ENCODE measurements around the gene ELOVL6. TPM values are rescaled to one million over a fixed set of nuclear protein-coding genes. Genes with fewer than 3 reads are reported as not detected.

The ELOVL6 gene
- total and polyA plus RNA-seq, 3 experiments from 2014 or later: 3.9 to 5.5 (median 4.3) TPM

DNA sequence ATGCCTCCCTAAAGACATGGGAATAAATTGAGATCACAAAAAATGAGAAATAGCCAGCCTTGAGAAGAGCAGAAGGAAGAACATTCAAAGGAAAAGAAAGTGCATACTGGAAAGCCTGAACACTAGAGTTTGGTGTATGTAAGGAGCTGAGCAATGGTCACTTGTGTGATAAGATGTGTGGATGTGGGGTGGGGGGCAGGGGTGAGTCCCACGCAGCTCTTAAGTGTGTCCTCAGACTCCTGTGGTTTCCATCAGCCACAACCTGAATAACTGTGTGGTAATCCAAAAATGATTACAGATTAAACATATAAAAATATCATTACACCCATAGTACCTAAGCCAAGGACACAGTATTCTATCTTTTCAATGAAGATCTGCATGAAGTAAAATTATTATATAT, 59.9 kb downstream of the ELOVL6 start:
- no peak for DNase-seq
- no peaks in the 10 kb centered on the region for H3K9me3 ChIP-seq (ENCODE audit: low read length)
- POLR2A ChIA-PET: no interaction called here
- peaks cover 0 to 3% (median 0%) of the 10 kb centered on the region in 3 donors for H3K36me3 Mint-ChIP-seq
- H3K4me3 ChIP-seq (ENCODE audit: low read length): no peak overlapping the region
- no peaks in the 10 kb centered on the region for H3K27me3 ChIP-seq (ENCODE audit: insufficient read depth, low read length, poor library complexity, severe bottlenecking)
- CTCF ChIA-PET: interaction anchor here (0.9 kb wide), 1 partner anchor 27 kb away, joined by 3 read pairs; no protein-coding TSS in a partner anchor
- no peak overlapping the region for H3K27ac ChIP-seq (ENCODE audit: low read depth, low read length)
- H3K27me3 Mint-ChIP-seq: peaks cover 4% of the 10 kb centered on the region in 2 donors
- no peaks in the 10 kb centered on the region for H3K36me3 ChIP-seq (ENCODE audit: insufficient read depth, low read length)
- no peak overlapping the region for H3K27ac Mint-ChIP-seq
- no peaks in the 10 kb centered on the region for H3K4me1 Mint-ChIP-seq
- no peak overlapping the region for H3K4me3 Mint-ChIP-seq
- H3K4me1 ChIP-seq (ENCODE audit: insufficient read depth, low read length): no peaks in the 10 kb centered on the region
- H3K9me3 Mint-ChIP-seq: no peaks in the 10 kb centered on the region

- Mint-ChIP-seq H3K27me3 (peaks cover 4% of the 10 kb centered on the region in 2 donors), H3K36me3 (peaks cover 0 to 3% (median 0%) of the 10 kb centered on the region in 3 donors), H3K4me3 (no peak overlapping the region), H3K9me3 (no peaks in the 10 kb centered on the region), H3K27ac (peak overlapping the region in 1 of 8 donors; percentile 23), H3K4me1 (peaks cover 0 to 2% (median 0%) of the 10 kb centered on the region in 3 donors)
- H3K36me3 ChIP-seq (ENCODE audit: insufficient read depth, low read length): no peaks in the 10 kb centered on the region
- no peaks in the 10 kb centered on the region for H3K4me1 ChIP-seq (ENCODE audit: insufficient read depth, low read length)
- H3K27ac ChIP-seq (ENCODE audit: low read depth, low read length): no peak overlapping the region
- no peak overlapping the region for H3K4me3 ChIP-seq (ENCODE audit: low read length)
- POLR2A ChIA-PET: no interaction called here
- no peaks in the 10 kb centered on the region for H3K27me3 ChIP-seq (ENCODE audit: insufficient read depth, low read length, poor library complexity, severe bottlenecking)
- no peak for DNase-seq
- H3K9me3 ChIP-seq (ENCODE audit: low read length): no peaks in the 10 kb centered on the region
- CTCF ChIA-PET: no interaction called here
These were observed 60.6 kb downstream of the ELOVL6 start for GRCh38 chr4:110137829-110138228.

DNA sequence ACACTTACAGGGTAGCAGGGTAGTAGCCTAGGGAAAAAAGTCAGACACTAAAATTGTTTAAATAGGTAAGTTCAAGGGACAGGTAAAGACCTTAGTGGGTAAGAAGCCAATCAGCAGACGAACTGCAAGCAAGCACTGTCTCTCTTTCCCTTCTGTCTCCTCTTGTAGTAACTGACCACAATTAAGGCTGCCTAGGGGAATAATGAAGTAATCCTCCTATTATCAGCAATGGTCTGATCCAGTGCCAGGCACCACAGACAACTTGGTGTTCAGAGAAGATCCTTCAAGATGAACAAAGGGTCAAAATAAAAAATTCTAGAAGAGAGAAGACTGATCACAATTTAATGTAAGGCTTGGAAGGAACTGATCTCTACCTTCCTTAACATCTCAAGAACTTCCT, 62.9 kb downstream of the ELOVL6 start:
- H3K27me3 Mint-ChIP-seq: peaks cover 0 to 4% of the 10 kb centered on the region in 2 donors
- no peaks in the 10 kb centered on the region for H3K9me3 Mint-ChIP-seq

DNA sequence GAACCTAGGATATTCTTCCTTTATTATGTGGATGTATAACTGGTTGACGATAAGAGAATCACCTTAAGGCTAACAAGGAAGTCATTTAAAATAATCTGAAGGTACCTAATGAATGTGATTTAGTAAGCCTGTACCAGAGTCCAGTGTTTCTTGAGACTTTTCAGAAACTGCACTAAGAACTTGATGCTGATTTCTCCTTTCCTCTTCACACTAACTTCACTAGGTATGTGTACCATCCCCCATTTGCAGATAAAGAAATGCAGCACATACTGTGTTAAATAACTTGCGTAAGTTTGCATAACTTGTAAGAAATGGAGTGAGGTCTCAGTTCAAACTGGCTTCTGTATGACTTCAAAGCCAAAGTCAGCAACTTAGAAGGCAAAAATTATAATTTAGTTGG, 63.3 kb downstream of the ELOVL6 start:
- H3K27ac ChIP-seq (ENCODE audit: low read depth, low read length): no peak overlapping the region
- DNase-seq: no peak

More for the DNA sequence above, 62.9 kb downstream of the ELOVL6 start:
- Histone ChIP-seq H3K9me3 (ENCODE audit: low read length) (no peaks in the 10 kb centered on the region), H3K4me1 (ENCODE audit: insufficient read depth, low read length) (no peaks in the 10 kb centered on the region), H3K36me3 (ENCODE audit: insufficient read depth, low read length) (no peaks in the 10 kb centered on the region), H3K27me3 (ENCODE audit: insufficient read depth, low read length, poor library complexity, severe bottlenecking) (no peaks in the 10 kb centered on the region), H3K4me3 (ENCODE audit: low read length) (no peak overlapping the region), H3K27ac (ENCODE audit: low read depth, low read length) (no peak overlapping the region)
- H3K4me1 Mint-ChIP-seq: peaks cover 0 to 2% (median 0%) of the 10 kb centered on the region in 3 donors
- ChIA-PET POLR2A (no interaction called here), CTCF (no interaction called here)
- no peak overlapping the region for H3K27ac Mint-ChIP-seq
- no peak for DNase-seq
- H3K36me3 Mint-ChIP-seq: peaks cover 0 to 6% (median 0%) of the 10 kb centered on the region in 3 donors
- H3K4me3 Mint-ChIP-seq: no peak overlapping the region

DNA sequence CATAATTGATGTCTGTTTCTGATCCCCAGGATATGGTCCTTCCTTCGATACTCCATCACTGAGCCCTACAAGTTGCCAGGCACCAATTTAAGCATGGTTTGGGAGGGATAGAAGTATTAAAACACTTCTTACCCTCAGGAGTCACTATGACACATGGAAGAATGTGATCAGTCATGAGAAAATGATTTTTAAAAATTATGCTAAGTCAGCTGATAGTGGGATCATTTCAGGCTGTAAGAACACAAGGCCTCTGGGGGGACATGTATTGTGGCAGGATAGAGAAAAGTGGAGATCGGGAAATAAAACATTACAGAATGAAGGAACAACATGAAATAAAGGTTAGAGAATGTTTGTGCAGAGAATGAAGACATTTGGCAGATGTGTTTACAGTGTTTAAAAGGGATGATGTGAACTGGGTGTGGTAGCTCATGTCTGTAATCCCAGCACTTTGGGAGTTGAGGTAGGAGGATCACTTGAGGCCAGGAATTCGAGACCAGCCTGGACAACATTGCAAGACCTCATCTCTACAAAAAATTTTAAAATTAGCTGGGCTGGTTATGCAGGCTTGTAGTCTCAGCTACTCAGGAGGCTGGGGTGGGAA, 64.0 kb downstream of the ELOVL6 start:
- peaks cover 0 to 2% (median 0%) of the 10 kb centered on the region in 3 donors for H3K4me1 Mint-ChIP-seq
- CTCF ChIA-PET: no interaction called here
- H3K4me1 ChIP-seq (ENCODE audit: insufficient read depth, low read length): no peaks in the 10 kb centered on the region
- H3K4me3 Mint-ChIP-seq: no peak overlapping the region
- no peaks in the 10 kb centered on the region for H3K9me3 Mint-ChIP-seq
- peaks cover 0 to 2% of the 10 kb centered on the region in 2 donors for H3K27me3 Mint-ChIP-seq
- no peaks in the 10 kb centered on the region for H3K27me3 ChIP-seq (ENCODE audit: insufficient read depth, low read length, poor library complexity, severe bottlenecking)
- POLR2A ChIA-PET: no interaction called here
- no peaks in the 10 kb centered on the region for H3K36me3 ChIP-seq (ENCODE audit: insufficient read depth, low read length)
- H3K9me3 ChIP-seq (ENCODE audit: low read length): no peaks in the 10 kb centered on the region
- peak overlapping the region in 1 of 8 donors; percentile 36 for H3K27ac Mint-ChIP-seq
- no peak for DNase-seq
- no peak overlapping the region for H3K4me3 ChIP-seq (ENCODE audit: low read length)
- H3K36me3 Mint-ChIP-seq: peaks cover 0 to 6% (median 0%) of the 10 kb centered on the region in 3 donors
- no peak overlapping the region for H3K27ac ChIP-seq (ENCODE audit: low read depth, low read length)

More for the DNA sequence above, 63.3 kb downstream of the ELOVL6 start:
- H3K4me3 Mint-ChIP-seq: no peak overlapping the region
- Histone ChIP-seq H3K9me3 (ENCODE audit: low read length) (no peaks in the 10 kb centered on the region), H3K4me1 (ENCODE audit: insufficient read depth, low read length) (no peaks in the 10 kb centered on the region), H3K27me3 (ENCODE audit: insufficient read depth, low read length, poor library complexity, severe bottlenecking) (no peaks in the 10 kb centered on the region), H3K36me3 (ENCODE audit: insufficient read depth, low read length) (no peaks in the 10 kb centered on the region), H3K4me3 (ENCODE audit: low read length) (no peak overlapping the region)
- no peak overlapping the region for H3K27ac Mint-ChIP-seq
- no peaks in the 10 kb centered on the region for H3K9me3 Mint-ChIP-seq
- peaks cover 0 to 6% (median 0%) of the 10 kb centered on the region in 3 donors for H3K36me3 Mint-ChIP-seq
- peaks cover 0 to 4% of the 10 kb centered on the region in 2 donors for H3K27me3 Mint-ChIP-seq
- POLR2A ChIA-PET: no interaction called here
- H3K4me1 Mint-ChIP-seq: peaks cover 0 to 2% (median 0%) of the 10 kb centered on the region in 3 donors
- CTCF ChIA-PET: no interaction called here

GRCh38 chr4:110132816-110133719, 65.3 kb downstream of the ELOVL6 start:
- Histone ChIP-seq H3K27me3 (ENCODE audit: insufficient read depth, low read length, poor library complexity, severe bottlenecking) (no peaks in the 10 kb centered on the region), H3K9me3 (ENCODE audit: low read length) (no peaks in the 10 kb centered on the region), H3K27ac (ENCODE audit: low read depth, low read length) (no peak overlapping the region), H3K4me3 (ENCODE audit: low read length) (no peak overlapping the region), H3K4me1 (ENCODE audit: insufficient read depth, low read length) (no peaks in the 10 kb centered on the region), H3K36me3 (ENCODE audit: insufficient read depth, low read length) (no peaks in the 10 kb centered on the region)
- no peaks in the 10 kb centered on the region for H3K27me3 Mint-ChIP-seq
- POLR2A ChIA-PET: no interaction called here
- H3K27ac Mint-ChIP-seq: peak overlapping the region in 1 of 8 donors; percentile 50
- H3K4me3 Mint-ChIP-seq: no peak overlapping the region
- CTCF ChIA-PET: no interaction called here
- no peaks in the 10 kb centered on the region for H3K9me3 Mint-ChIP-seq
- DNase-seq: no peak
- H3K36me3 Mint-ChIP-seq: peaks cover 0 to 6% (median 0%) of the 10 kb centered on the region in 3 donors
- peaks cover 0 to 5% (median 0%) of the 10 kb centered on the region in 3 donors for H3K4me1 Mint-ChIP-seq

GRCh38 chr4:110131916-110132315, 66.5 kb downstream of the ELOVL6 start:
- Histone ChIP-seq H3K27me3 (ENCODE audit: insufficient read depth, low read length, poor library complexity, severe bottlenecking) (no peaks in the 10 kb centered on the region), H3K9me3 (ENCODE audit: low read length) (no peaks in the 10 kb centered on the region), H3K4me3 (ENCODE audit: low read length) (no peak overlapping the region), H3K4me1 (ENCODE audit: insufficient read depth, low read length) (no peaks in the 10 kb centered on the region), H3K36me3 (ENCODE audit: insufficient read depth, low read length) (no peaks in the 10 kb centered on the region), H3K27ac (ENCODE audit: low read depth, low read length) (no peak overlapping the region)
- CTCF ChIA-PET: no interaction called here
- Mint-ChIP-seq H3K27ac (peak overlapping the region in 2 of 8 donors; percentile 12 to 29), H3K4me1 (peaks cover 0 to 5% (median 0%) of the 10 kb centered on the region in 3 donors), H3K27me3 (no peaks in the 10 kb centered on the region), H3K9me3 (no peaks in the 10 kb centered on the region), H3K4me3 (no peak overlapping the region), H3K36me3 (peaks cover 0 to 7% (median 0%) of the 10 kb centered on the region in 3 donors)
- POLR2A ChIA-PET: no interaction called here
- DNase-seq: no peak
